HG03575 (cell line): ENCODE data around the gene TMEM14A.
"Not testable (repeated sequence)": the region's sequence is repeated elsewhere in the genome, so short reads cannot be mapped to it uniquely, and the experiment has no call there.

Experiments used
- ATAC-seq: cut with Tn5 transposase; IDR thresholded peaks from one replicate; pipeline ENCODE4 v1.9.1; 2021; ENCODE audit not compliant: unreplicated experiment, insufficient number of reproducible peaks, low FRiP score; ENCODE audit errors: extremely low read depth

The TMEM14A gene

GRCh38 chr6:52654007-52654406 is 16.9 kb upstream of the TMEM14A start:
- no peak for ATAC-seq

- ATAC-seq: no peak
Measured at GRCh38 chr6:52654592-52654991, 16.3 kb upstream of the TMEM14A start.

- ATAC-seq: not testable (repeated sequence)
Measured at GRCh38 chr6:52655941-52656340, 15.0 kb upstream of the TMEM14A start.

- no peak for ATAC-seq
Measured at GRCh38 chr6:52657870-52658269, 13.0 kb upstream of the TMEM14A start.

- no peak for ATAC-seq
Measured at GRCh38 chr6:52661551-52661950, 9.4 kb upstream of the TMEM14A start.

- no peak for ATAC-seq
Measured at GRCh38 chr6:52662031-52662430, 8.9 kb upstream of the TMEM14A start.

- no peak for ATAC-seq
Measured at GRCh38 chr6:52663120-52663935, 7.6 kb upstream of the TMEM14A start.

- no peak for ATAC-seq
Measured at GRCh38 chr6:52663936-52664185, 7.1 kb upstream of the TMEM14A start.

- peak; percentile 75 for ATAC-seq
Measured at GRCh38 chr6:52664186-52664990, 6.5 kb upstream of the TMEM14A start.

GRCh38 chr6:52664991-52665686 is 5.8 kb upstream of the TMEM14A start:
- ATAC-seq: no peak

GRCh38 chr6:52666071-52666470 is 4.8 kb upstream of the TMEM14A start:
- ATAC-seq: no peak

GRCh38 chr6:52666523-52666922 is 4.4 kb upstream of the TMEM14A start:
- ATAC-seq: no peak

- no peak for ATAC-seq
Measured at GRCh38 chr6:52667572-52667971, 3.3 kb upstream of the TMEM14A start.

- ATAC-seq: no peak
Measured at GRCh38 chr6:52671676-52672075, 763 bp downstream of the TMEM14A start.

GRCh38 chr6:52672412-52673025 is 1.6 kb downstream of the TMEM14A start:
- no peak for ATAC-seq

GRCh38 chr6:52674666-52675065 is 3.8 kb downstream of the TMEM14A start:
- ATAC-seq: no peak

GRCh38 chr6:52675372-52675771 is 4.5 kb downstream of the TMEM14A start:
- no peak for ATAC-seq

GRCh38 chr6:52676631-52677030 is 5.7 kb downstream of the TMEM14A start:
- ATAC-seq: not testable (repeated sequence)

- ATAC-seq: no peak
Measured at GRCh38 chr6:52681416-52681815, 10.5 kb downstream of the TMEM14A start.
